Esophagus squamous epithelium (tissue), 5 donors: ENCODE data around the gene PPP1R37. TPM values are rescaled to one million over a fixed set of nuclear protein-coding genes. Genes with fewer than 3 reads are reported as not detected.

ENCODE experiments used
- DNase-seq: peaks from one replicate; lab custom pipeline; 2025; lab: John Stamatoyannopoulos, UW
- H3K27ac ChIP-seq, 4 donors: fragments of 200-600 bp; sonication (generic); one replicate each; pipeline ENCODE4 v1.5.1; 2016 to 2019; ENCODE audit warnings: mild to moderate bottlenecking in 1 of 4
- H3K27me3 ChIP-seq, 4 donors: fragments of 200-600 bp; sonication (generic); 1 replicate in 3 of 4; 2 replicates in 1 of 4; pipeline versions ENCODE4 v1.5.1 to v1.6.0; 2017 to 2021; ENCODE audit warnings: antibody characterized with exemption in 1 of 4
- H3K36me3 ChIP-seq, 3 donors: fragments of 200-600 bp; sonication (generic); one replicate each; pipeline ENCODE4 v1.5.1; 2016 to 2019
- H3K4me1 ChIP-seq, 3 donors: fragments of 200-600 bp; sonication (generic); one replicate each; pipeline ENCODE4 v1.5.1; 2017 to 2019
- H3K4me3 ChIP-seq, 4 donors: fragments of 200-600 bp; sonication (generic); 1 replicate in 3 of 4; 2 replicates in 1 of 4; pipeline ENCODE4 v1.5.1; 2016 to 2019; ENCODE audit warnings: mild to moderate bottlenecking in 2 of 4, moderate library complexity in 1 of 4
- H3K9me3 ChIP-seq, 3 donors: fragments of 200-600 bp; sonication (generic); one replicate each; pipeline ENCODE4 v1.5.1; 2016 to 2019
- POLR2A ChIP-seq, 4 donors: fragments of 450-650 bp; IDR thresholded peaks; one replicate each; pipeline ENCODE4 v1.6.1; 2017; ENCODE audit warnings: antibody characterized with exemption in 4 of 4, mild to moderate bottlenecking in 4 of 4, moderate library complexity in 3 of 4
- WGBS, 2 donors: methylation state at CpG; one replicate each; pipeline ENCODE4 v1.1.5; 2018; 5-methylcytosine and 5-hydroxymethylcytosine counted together
- intact Hi-C: fragments of 100-400 bp; cut with DNase I; formaldehyde crosslinking; loops from one replicate; pipeline ENCODE4 v1.15.0; 2022
- total RNA-seq, 4 donors: library from RNA; depleted of rRNA; stranded (reverse); fragments of >200 nt; gene quantifications; one replicate each; pipeline ENCODE4 v1.1.0, GENCODE V29; 2016
- TF ChIP-seq, protein P1 (sequence below), 6 experiments: fragments of 450-650 bp in 4 of 6; fragments of 200-600 bp in 2 of 6; sonication (generic) in 2 of 6; IDR thresholded peaks; one replicate each; pipeline ENCODE4 v1.5.1; 2016 to 2019; ENCODE audit warnings: antibody characterized with exemption in 6 of 6, mild to moderate bottlenecking in 4 of 6, moderate library complexity in 4 of 6
- donor health status: DM: yes; HTN: yes; CAD: no.

PPP1R37 gene
- total RNA-seq, 4 donors from 2014 or later: 25.1 to 35.5 (median 30.8) TPM

- no peaks in the 10 kb centered on the region for H3K27me3 ChIP-seq
- H3K4me3 ChIP-seq: peak overlapping the region; percentile 55 to 83 (median 80)
- peak overlapping the region; percentile 82 to 95 (median 90) for H3K27ac ChIP-seq
- no peaks in the 10 kb centered on the region for H3K9me3 ChIP-seq
- intact Hi-C loops: no loop called here
- peak; percentile 83 for DNase-seq
- peaks cover 56 to 92% (median 62%) of the 10 kb centered on the region in 3 donors for H3K4me1 ChIP-seq
- H3K36me3 ChIP-seq: peaks cover 8 to 20% (median 11%) of the 10 kb centered on the region in 3 donors
- WGBS, 2 donors: 0 to 5% methylated on average over 7 to 10 of the region's 26 CpGs
- TF ChIP-seq, protein P1, sequence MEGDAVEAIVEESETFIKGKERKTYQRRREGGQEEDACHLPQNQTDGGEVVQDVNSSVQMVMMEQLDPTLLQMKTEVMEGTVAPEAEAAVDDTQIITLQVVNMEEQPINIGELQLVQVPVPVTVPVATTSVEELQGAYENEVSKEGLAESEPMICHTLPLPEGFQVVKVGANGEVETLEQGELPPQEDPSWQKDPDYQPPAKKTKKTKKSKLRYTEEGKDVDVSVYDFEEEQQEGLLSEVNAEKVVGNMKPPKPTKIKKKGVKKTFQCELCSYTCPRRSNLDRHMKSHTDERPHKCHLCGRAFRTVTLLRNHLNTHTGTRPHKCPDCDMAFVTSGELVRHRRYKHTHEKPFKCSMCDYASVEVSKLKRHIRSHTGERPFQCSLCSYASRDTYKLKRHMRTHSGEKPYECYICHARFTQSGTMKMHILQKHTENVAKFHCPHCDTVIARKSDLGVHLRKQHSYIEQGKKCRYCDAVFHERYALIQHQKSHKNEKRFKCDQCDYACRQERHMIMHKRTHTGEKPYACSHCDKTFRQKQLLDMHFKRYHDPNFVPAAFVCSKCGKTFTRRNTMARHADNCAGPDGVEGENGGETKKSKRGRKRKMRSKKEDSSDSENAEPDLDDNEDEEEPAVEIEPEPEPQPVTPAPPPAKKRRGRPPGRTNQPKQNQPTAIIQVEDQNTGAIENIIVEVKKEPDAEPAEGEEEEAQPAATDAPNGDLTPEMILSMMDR (IDR thresholded peaks at IDR 0.05): no peak
- peak in 1 of 4 donors; percentile 68 for TF ChIP-seq POLR2A (IDR thresholded peaks at IDR 0.05)
Measured at GRCh38 chr19:45075301-45076028, 17.5 kb upstream of the PPP1R37 start.

DNA sequence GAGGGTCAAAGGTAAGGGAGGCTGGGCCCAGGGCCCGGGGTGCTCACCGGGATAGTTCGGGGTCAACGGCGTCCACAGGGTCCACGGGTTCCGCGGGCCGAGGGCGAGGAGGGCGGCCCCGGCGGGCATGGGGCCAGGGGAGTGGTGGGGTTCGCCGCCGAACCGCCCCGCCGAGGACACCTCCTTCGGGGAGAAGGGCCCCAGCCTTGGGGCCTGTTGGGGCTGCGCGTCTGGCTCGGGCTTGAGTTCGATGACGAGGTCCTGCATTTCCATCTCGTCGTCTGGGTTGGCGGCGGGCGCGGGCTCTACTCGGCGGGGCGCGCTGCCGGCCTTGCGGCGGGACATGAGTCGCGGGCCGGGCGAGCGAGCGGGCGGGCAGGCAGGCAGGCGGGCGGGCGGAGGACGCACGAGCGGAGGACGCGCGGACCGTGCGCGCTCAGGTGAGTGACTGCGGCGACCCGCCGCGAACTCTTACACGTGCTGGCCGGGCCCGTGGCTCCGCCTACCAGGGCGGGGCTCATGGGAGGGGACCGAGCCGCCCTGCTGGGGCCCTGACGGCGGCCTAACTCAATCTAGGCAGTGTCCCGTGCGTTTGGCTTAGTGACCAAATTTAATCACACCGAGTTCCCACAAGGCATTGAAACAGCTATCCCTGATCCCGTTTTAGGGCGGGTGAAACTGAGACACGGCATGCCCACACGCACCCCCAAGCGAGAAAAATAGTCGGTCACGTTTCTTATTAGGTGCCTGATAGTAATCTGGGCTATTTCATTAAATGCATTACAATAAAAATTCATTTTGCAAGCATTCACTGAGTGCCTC, 16.7 kb upstream of the PPP1R37 start, which contains the start of gene ZNF296:
Gene ZNF296 (minus strand): TSS at position 450 of the 822 bp plus-strand sequence. CDS start 105 bp downstream, at position 345.
- 6% methylated on average over 17 to 20 of the region's 81 CpGs for WGBS, 2 donors
- intact Hi-C loops: no loop called here
- Histone ChIP-seq H3K27ac (peak within 1 kb of the TSS; percentile 82 to 95 (median 90)), H3K36me3 (peaks cover 6 to 17% (median 8%) of the 10 kb centered on the region in 3 donors), H3K4me3 (peak within 1 kb of the TSS; percentile 55 to 83 (median 80)), H3K4me1 (peaks cover 51 to 92% (median 56%) of the 10 kb centered on the region in 3 donors), H3K27me3 (no peaks in the 10 kb centered on the region), H3K9me3 (no peaks in the 10 kb centered on the region)
- DNase-seq: peak; percentile 26
- peak in 3 of 4 donors; percentile 24 to 90 (median 56) for TF ChIP-seq POLR2A (IDR thresholded peaks at IDR 0.05)
- TF ChIP-seq, protein P1 (IDR thresholded peaks at IDR 0.05): no peak

DNA sequence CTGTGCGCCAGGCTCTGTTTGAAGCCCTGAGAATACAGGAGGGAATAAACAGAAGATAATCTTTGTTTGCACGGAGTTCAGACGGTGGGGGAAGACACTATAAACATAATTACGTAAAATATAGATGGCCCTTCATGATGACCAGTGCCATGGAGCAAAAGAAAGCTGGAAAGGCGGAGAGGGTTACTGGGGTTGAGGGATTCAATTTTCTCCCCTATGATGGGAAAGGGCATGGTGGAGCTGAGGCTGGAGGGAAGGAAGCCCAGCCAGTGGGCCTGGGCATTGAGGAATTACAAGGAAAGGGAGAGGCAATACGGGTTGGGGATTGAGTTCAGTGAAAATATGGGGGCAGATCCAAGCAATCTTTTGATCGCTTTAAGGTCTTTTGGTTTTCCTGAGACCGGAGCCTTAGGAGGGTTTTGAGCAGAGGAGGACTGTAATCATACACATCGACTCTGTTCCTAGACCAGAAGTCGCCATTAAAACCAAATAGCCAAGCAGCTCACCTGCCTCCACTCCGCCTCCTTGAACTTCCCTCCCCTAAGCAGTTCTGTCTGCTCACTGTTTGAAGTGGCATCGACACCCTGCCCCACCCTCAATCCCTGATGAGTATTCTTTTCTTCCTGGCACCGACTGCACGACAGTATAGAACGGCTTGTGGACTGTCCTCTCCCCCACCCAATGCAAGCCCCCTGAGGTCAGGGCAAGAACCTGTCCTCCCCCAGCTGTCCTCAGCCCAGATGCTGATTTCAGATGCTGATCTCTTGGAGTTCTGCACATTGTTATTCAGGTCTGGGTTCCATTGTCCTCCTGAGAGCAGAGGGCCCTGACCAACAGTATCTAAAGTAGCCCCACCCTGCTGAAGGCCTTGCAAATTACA, 15.9 kb upstream of the PPP1R37 start:
- Histone ChIP-seq H3K27me3 (no peaks in the 10 kb centered on the region), H3K36me3 (peaks cover 5 to 15% (median 6%) of the 10 kb centered on the region in 3 donors), H3K9me3 (no peaks in the 10 kb centered on the region), H3K4me3 (peak overlapping the region in 3 of 4 donors; percentile 80 to 83 (median 80)), H3K4me1 (peaks cover 43 to 84% (median 48%) of the 10 kb centered on the region in 3 donors), H3K27ac (peak overlapping the region; percentile 82 to 95 (median 90))
- intact Hi-C loops: no loop called here
- no peak for TF ChIP-seq POLR2A (IDR thresholded peaks at IDR 0.05)
- TF ChIP-seq, protein P1 (IDR thresholded peaks at IDR 0.05): no peak
- 42 to 65% methylated on average over 14 to 15 of the region's 15 CpGs for WGBS, 2 donors
- DNase-seq: no peak

GRCh38 chr19:45078390-45079062, 14.5 kb upstream of the PPP1R37 start:
- Histone ChIP-seq H3K27me3 (no peaks in the 10 kb centered on the region), H3K4me3 (peak overlapping the region; percentile 54 to 92 (median 63)), H3K9me3 (no peaks in the 10 kb centered on the region), H3K4me1 (peaks cover 36 to 69% (median 39%) of the 10 kb centered on the region in 3 donors), H3K36me3 (peaks cover 6 to 26% (median 8%) of the 10 kb centered on the region in 3 donors), H3K27ac (peak overlapping the region; percentile 67 to 83 (median 80))
- TF ChIP-seq POLR2A (IDR thresholded peaks at IDR 0.05): no peak
- TF ChIP-seq, protein P1 (IDR thresholded peaks at IDR 0.05): no peak
- intact Hi-C loops: no loop called here
- 65 to 85% methylated on average over 5 to 9 of the region's 10 CpGs for WGBS, 2 donors
- DNase-seq: no peak
